ENCODE data around the gene TSHZ2.
"Not testable (repeated sequence)": the region's sequence is repeated elsewhere in the genome, so short reads cannot be mapped to it uniquely, and the experiment has no call there.

The TSHZ2 gene

GRCh38 chr20:53530440-53530839 lies 558.3 kb downstream of the TSHZ2 start:
- no peak for DNase-seq

GRCh38 chr20:53532654-53533312 lies 560.6 kb downstream of the TSHZ2 start:
- DNase-seq: not testable (repeated sequence)

DNA sequence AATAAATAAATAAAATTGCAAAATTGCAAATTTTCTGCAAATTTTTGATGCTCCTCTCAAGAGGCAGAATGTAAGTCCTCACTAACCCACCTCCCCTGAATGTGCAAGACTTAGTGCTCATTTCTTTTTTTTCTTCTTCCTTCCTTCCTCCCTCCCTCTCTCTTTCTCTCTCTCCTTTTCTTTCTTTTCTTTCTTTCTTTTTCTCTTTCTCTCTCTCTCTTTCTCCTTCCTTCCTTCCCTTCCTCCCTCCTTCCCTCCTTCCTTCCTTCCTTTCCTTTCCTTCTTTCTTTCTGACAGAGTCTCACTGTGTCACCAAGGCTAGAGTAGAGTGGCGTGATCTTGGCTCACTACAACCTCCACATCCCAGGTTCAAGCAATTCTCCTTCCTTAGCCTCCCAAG lies 561.3 kb downstream of the TSHZ2 start:
- no peak for DNase-seq

- DNase-seq: no peak
Measured at GRCh38 chr20:53534037-53534436, 561.9 kb downstream of the TSHZ2 start.

GRCh38 chr20:53535878-53536277 lies 563.7 kb downstream of the TSHZ2 start:
- DNase-seq: no peak

DNA sequence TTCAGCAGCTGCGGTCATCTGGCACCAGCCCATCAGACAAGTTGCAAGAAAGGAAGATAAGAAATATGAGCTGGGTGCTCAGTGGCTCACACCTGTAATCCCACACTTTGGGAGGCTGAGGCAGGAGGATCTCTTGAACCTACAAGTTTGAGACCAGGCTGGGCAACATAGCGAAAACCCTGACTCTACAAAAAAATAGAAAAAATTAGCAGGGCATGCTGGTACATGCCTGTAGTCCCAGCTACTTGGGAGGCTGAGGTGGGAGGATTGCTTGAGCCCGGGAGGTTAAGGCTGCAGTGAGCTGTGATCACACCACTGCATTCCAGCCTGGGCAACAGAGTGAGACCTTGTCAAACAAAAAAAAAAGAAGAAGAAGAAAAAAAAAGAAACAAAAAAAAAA lies 564.2 kb downstream of the TSHZ2 start:
- not testable (repeated sequence) for DNase-seq

GRCh38 chr20:53539516-53539915 lies 567.4 kb downstream of the TSHZ2 start:
- no peak for DNase-seq

Measured in stimulated activated CD4-positive, alpha-beta T cell treated with anti-CD3 and anti-CD28 coated beads, Interleukin-12 subunit alpha, Interleukin-12 subunit beta, amount 100 ng/mL, for 4 hours (primary cell).